Epidermal melanocyte (primary cell): ENCODE data around the gene HSD11B1.

Experiments used
- DNase-seq: peaks from one replicate; pipeline ENCODE4 v3.0.0; 2011; ENCODE audit warnings: low spot score; ENCODE audit not compliant: insufficient read length

Gene HSD11B1

GRCh38 chr1:209723756-209724693 is 19.4 kb downstream of the HSD11B1 start:
- no peak for DNase-seq

GRCh38 chr1:209727286-209727685 is 22.6 kb downstream of the HSD11B1 start:
- no peak for DNase-seq

DNA sequence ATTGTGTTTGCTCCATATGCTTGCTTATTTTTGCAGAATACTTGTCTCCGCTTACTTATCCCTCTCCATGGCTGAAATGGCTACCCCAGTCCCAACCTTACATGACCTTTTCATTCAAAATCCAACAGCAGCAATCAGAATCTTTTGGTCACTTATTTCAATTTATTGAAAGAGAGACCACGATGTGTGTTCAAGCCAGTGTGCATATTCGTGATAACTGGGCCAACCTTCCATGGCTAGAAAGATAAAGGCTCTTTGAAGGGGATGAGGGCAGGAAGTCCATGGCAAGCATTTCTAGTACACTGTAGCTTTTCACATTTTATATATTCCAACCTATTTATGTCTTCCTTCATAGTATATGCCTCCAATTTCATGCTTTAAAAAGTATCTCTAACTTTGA is 23.1 kb downstream of the HSD11B1 start:
- no peak for DNase-seq

GRCh38 chr1:209728466-209728865 is 23.8 kb downstream of the HSD11B1 start:
- DNase-seq, result no peak

DNA sequence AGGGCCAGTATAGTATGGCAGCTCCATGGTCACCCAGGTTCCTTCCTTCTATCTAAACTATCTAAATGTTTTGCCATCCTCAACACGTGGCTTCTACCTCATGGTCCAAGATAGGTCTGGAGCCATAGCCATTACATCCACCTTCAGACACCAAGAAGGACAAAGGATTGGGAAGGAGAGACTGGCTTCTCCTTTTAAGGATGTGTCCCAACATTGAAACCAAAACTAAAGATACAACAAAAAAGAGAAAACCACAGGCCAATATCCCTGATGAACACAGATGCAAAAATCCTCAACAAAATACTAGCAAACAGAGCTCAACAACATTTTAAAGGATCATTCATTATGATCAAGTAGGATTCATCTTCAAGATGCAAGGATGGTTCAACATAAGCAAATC is 24.8 kb downstream of the HSD11B1 start:
- DNase-seq, result no peak

DNA sequence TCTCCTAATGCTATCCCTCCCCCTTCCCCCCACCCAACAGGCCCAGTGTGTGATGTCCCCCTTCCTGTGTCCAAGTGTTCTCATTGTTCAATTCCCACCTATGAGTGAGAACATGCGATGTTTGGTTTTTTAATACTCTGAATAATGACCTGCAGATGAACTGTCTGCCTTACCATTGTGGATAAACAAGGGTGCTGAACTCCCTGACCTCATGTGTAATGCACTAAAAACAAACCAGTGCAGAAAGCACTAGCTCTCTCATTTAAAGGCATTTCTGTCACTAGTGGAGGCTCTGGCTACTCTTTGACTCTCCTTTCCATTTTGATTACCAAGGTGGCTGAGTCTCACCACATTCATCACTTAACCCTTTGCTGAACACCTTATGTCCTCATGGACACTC is 28.1 kb downstream of the HSD11B1 start:
- no peak for DNase-seq

- no peak for DNase-seq
Observed at GRCh38 chr1:209733409-209734192, 29.0 kb downstream of the HSD11B1 start.

- no peak for DNase-seq
Observed at GRCh38 chr1:209736490-209737117, 32.0 kb downstream of the HSD11B1 start.

DNA sequence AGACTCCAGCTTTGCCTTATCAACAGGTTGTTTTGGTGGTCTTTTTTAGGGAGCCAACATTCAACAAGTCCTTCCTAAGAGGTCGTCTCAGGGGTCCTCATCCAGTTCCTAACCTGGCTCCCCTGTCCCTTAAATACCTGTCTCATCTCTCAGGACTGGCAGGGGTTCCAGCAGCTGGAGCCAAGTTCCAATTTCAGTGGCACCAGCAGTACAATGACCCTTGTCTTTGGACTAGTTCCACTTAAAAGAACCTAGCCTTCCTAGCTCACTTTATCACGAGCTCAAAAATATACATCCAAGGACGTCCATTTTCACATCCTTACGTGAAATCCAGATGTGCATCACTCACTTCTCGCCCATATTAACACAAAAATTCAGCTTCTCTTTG is 32.5 kb downstream of the HSD11B1 start:
- no peak for DNase-seq

DNA sequence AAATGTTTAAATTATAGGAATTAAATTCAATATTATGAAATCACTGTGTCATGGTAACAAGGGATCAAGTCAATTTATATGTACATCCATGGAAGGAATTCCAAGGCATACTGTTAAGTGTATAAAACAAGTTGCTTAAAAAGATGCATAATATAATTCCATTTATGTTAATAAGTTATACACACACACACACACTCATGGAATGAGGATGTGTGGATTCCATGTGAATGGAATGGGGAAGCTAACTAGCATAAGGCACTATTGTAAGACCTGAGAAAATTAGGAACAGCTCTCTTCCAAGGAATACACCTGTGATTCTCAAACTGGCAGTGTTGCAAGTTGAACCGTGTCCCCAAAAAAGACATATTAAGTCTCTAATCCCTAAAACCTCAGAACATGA is 33.6 kb downstream of the HSD11B1 start:
- no peak for DNase-seq

GRCh38 chr1:209741193-209741592 is 36.5 kb downstream of the HSD11B1 start:
- DNase-seq, result no peak

DNA sequence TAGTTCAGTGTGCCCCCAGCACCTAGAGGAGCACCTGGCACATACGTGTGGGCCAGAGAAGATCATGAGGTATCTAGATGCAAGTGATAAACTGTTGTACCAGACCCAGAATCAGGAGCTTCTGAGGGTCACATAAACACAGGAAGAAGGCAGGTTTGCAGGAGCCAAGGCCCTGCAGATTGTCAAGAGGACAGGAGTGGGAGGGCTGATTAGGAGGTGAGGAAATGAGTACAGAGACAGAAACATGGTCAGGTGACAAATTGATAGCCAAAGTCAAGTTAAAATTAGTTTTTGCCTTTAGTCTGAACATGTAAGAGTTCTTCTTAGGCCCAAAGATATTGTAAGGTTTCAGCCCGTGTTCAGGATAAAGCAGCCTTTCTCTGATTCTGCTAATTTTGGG is 37.2 kb downstream of the HSD11B1 start:
- no peak for DNase-seq

- no peak for DNase-seq
Observed at GRCh38 chr1:209742409-209743144, 37.9 kb downstream of the HSD11B1 start.

DNA sequence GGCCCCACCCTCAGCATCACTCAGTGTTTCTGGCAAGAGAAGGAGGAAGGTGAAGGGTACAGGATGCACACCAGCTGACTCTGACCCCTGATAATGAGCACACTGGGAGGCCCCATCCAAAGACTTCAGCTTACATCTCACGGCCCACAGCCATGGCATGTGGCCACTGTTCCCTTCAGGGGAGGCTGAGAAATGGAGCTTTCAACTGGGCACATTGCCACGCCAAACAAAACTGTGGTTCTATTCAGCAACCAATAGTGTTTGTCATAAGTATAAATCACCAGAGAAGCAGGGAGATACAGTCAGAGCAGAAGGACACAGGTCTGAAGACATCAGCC is 38.5 kb downstream of the HSD11B1 start:
- DNase-seq, result no peak

- DNase-seq, result no peak
Observed at GRCh38 chr1:209746451-209747165, 42.0 kb downstream of the HSD11B1 start.

- peak; percentile 68 for DNase-seq
Observed at GRCh38 chr1:209747580-209748262, 43.1 kb downstream of the HSD11B1 start.

DNA sequence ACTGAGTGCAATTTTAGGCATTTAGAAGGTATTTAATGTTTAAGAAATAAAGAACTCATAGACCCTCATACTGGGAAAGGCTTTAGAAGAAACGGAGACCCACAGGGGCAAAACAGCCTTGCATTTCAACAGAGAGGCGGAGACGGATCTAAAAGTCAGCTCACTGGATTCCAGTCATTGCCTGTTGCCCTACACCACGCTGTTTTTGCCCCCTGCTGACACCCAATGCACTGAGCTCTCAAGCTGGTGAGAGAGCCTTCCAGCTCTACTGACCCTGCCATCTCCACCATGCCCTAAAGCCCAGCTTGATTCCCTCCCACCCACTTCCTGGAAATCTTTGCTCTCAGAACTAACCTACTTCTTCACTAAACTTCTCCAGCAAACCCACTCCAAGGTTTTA is 44.0 kb downstream of the HSD11B1 start:
- DNase-seq, result no peak

GRCh38 chr1:209749205-209749604 is 44.6 kb downstream of the HSD11B1 start:
- DNase-seq, result no peak

DNA sequence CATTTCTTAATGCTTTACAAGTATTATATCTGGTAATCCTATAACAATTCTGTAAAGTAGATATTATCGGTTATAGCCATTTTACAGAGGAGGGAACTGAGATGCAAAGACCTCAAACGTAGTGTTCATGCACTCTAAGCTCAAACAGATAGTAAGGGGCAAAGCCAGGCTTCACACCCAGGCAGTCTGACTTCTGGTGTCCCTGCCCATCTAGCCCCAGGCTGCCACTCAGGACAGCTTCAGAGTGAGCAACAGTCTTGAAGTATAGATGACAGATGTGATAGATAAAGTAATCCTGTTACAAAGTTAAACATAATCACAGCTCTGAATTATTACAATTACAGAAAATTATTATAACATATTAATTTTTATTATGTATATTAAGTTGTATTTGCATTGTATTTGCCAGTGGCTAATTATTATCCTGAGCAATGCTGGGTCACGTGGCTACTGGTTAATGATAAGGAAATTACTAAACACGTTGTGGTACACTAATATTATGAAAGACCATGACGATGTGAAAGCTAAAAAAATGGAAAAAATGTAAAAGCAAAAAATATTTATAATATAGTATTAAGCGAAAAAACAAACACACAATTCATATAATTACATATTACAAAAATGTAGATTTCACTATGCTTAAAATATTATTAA is 45.2 kb downstream of the HSD11B1 start:
- no peak for DNase-seq
